WTC11 (cell line): ENCODE results near the gene SLC47A2. TPM values are rescaled to one million over a fixed set of nuclear protein-coding genes. Genes with fewer than 3 reads are reported as not detected.

Experiments
- ATAC-seq: fragments of 200-7000 bp; cut with Tn5 transposase; 2 replicates; pipeline ENCODE4 v1.10.0; 2021; ENCODE audit warnings: mild to moderate bottlenecking, moderate library complexity
- CTCF ChIA-PET: fragments of 300-600 bp; sonication (Branson Sonifier 250); formaldehyde crosslinking; loops from one replicate; lab custom pipeline; 2021; ENCODE audit warnings: antibody characterized with exemption; lab: Charles Lee
- POLR2A ChIA-PET: fragments of 350-600 bp; sonication (Branson Sonifier 250); formaldehyde crosslinking; loops from one replicate; lab custom pipeline; 2021; ENCODE audit warnings: antibody characterized with exemption; lab: Charles Lee
- DNase-seq: peaks from one replicate; pipeline ENCODE4 v3.0.0; 2021; ENCODE audit warnings: low spot score
- H3K27ac Mint-ChIP-seq: 2 replicates; pipeline ENCODE4 v1.8.0; 2021; ENCODE audit warnings: mixed read lengths
- H3K27me3 Mint-ChIP-seq: 2 replicates; pipeline ENCODE4 v1.8.0; 2021; ENCODE audit warnings: low read depth, mild to moderate bottlenecking, moderate library complexity, mixed read lengths
- H3K36me3 Mint-ChIP-seq: 2 replicates; pipeline ENCODE4 v1.8.0; 2021; ENCODE audit warnings: mixed read lengths
- H3K4me1 Mint-ChIP-seq: 2 replicates; pipeline ENCODE4 v1.8.0; 2022; ENCODE audit warnings: mixed read lengths
- H3K4me3 Mint-ChIP-seq: 2 replicates; pipeline ENCODE4 v1.8.0; 2021; ENCODE audit warnings: mild to moderate bottlenecking, moderate library complexity, mixed read lengths
- H3K9me3 Mint-ChIP-seq: 2 replicates; pipeline ENCODE4 v1.8.0; 2021; ENCODE audit warnings: mixed read lengths
- ATF3 ChIP-seq: sonication (generic); formaldehyde crosslinking; conservative IDR thresholded peaks from 2 replicates; pipeline ENCODE4 v1.8.1; 2022; ENCODE audit warnings: mild to moderate bottlenecking, missing genetic modification reagents
- CREB1 ChIP-seq: sonication (generic); formaldehyde crosslinking; IDR thresholded peaks from 2 replicates; pipeline ENCODE4 v1.8.0; 2023; ENCODE audit warnings: mild to moderate bottlenecking, missing genetic modification reagents
- E2F5 ChIP-seq: sonication (generic); formaldehyde crosslinking; IDR thresholded peaks from 2 replicates; pipeline ENCODE4 v1.8.1; 2022; ENCODE audit warnings: mild to moderate bottlenecking, moderate library complexity, missing genetic modification reagents
- ELF4 ChIP-seq: sonication (generic); formaldehyde crosslinking; IDR thresholded peaks from 2 replicates; pipeline ENCODE4 v1.8.1; 2022; ENCODE audit warnings: low read depth, mild to moderate bottlenecking, moderate library complexity, missing genetic modification reagents
- FOXK1 ChIP-seq: sonication (generic); formaldehyde crosslinking; IDR thresholded peaks from 2 replicates; pipeline ENCODE4 v1.8.0; 2022; ENCODE audit warnings: mild to moderate bottlenecking, moderate library complexity, missing genetic modification reagents
- FOXP1 ChIP-seq: sonication (generic); formaldehyde crosslinking; IDR thresholded peaks from 2 replicates; pipeline ENCODE4 v1.8.0; 2022; ENCODE audit warnings: missing genetic modification reagents, mild to moderate bottlenecking, moderate library complexity, borderline replicate concordance
- GABPB1 ChIP-seq: sonication (generic); formaldehyde crosslinking; IDR thresholded peaks from 2 replicates; pipeline ENCODE4 v1.8.1; 2023; ENCODE audit warnings: mild to moderate bottlenecking, missing genetic modification reagents
- HMGA2 ChIP-seq: fragments of 250-450 bp; sonication (Bioruptor Pico); IDR thresholded peaks from 2 replicates; pipeline ENCODE4 v1.4.0; 2021; ENCODE audit warnings: mild to moderate bottlenecking, moderate library complexity
- IRF1 ChIP-seq: sonication (generic); formaldehyde crosslinking; IDR thresholded peaks from 2 replicates; pipeline ENCODE4 v1.8.0; 2023; ENCODE audit warnings: missing genetic modification reagents
- IRF2 ChIP-seq: sonication (generic); formaldehyde crosslinking; IDR thresholded peaks from 2 replicates; pipeline ENCODE4 v1.8.0; 2022; ENCODE audit warnings: low read depth, missing genetic modification reagents, borderline replicate concordance
- JAZF1 ChIP-seq: fragments of 250-450 bp; sonication (Bioruptor Pico); IDR thresholded peaks from 2 replicates; pipeline ENCODE4 v1.9.0; 2021; ENCODE audit warnings: moderate library complexity, mild to moderate bottlenecking, inconsistent platforms
- MYBL2 ChIP-seq: sonication (generic); formaldehyde crosslinking; IDR thresholded peaks from 2 replicates; pipeline ENCODE4 v1.8.1; 2023; ENCODE audit warnings: mild to moderate bottlenecking, moderate library complexity, missing genetic modification reagents
- NFE2L1 ChIP-seq: sonication (generic); formaldehyde crosslinking; IDR thresholded peaks from 2 replicates; pipeline ENCODE4 v1.8.1; 2023; ENCODE audit warnings: missing genetic modification reagents
- NR2C2 ChIP-seq: sonication (generic); formaldehyde crosslinking; IDR thresholded peaks from 2 replicates; pipeline ENCODE4 v1.8.0; 2022; ENCODE audit warnings: mild to moderate bottlenecking, missing genetic modification reagents
- NR3C1 ChIP-seq: sonication (generic); formaldehyde crosslinking; conservative IDR thresholded peaks from 2 replicates; pipeline ENCODE4 v1.8.1; 2023; ENCODE audit warnings: low read depth, mild to moderate bottlenecking, missing genetic modification reagents
- RELA ChIP-seq: sonication (generic); formaldehyde crosslinking; IDR thresholded peaks from 2 replicates; pipeline ENCODE4 v1.8.1; 2022; ENCODE audit warnings: missing genetic modification reagents, mild to moderate bottlenecking, borderline replicate concordance
- RORB ChIP-seq: fragments of 250-450 bp; sonication (Bioruptor Pico); IDR thresholded peaks from 2 replicates; pipeline ENCODE4 v1.9.0; 2021; ENCODE audit warnings: mild to moderate bottlenecking
- SMAD3 ChIP-seq: sonication (generic); formaldehyde crosslinking; IDR thresholded peaks from 2 replicates; pipeline ENCODE4 v1.8.0; 2022; ENCODE audit warnings: missing genetic modification reagents, mild to moderate bottlenecking, borderline replicate concordance
- TCF7 ChIP-seq: sonication (generic); formaldehyde crosslinking; IDR thresholded peaks from 2 replicates; pipeline ENCODE4 v1.8.0; 2022; ENCODE audit warnings: mild to moderate bottlenecking, low read depth, missing genetic modification reagents, moderate library complexity
- TEAD4 ChIP-seq: sonication (generic); formaldehyde crosslinking; IDR thresholded peaks from 2 replicates; pipeline ENCODE4 v1.8.0; 2022; ENCODE audit warnings: mild to moderate bottlenecking, missing genetic modification reagents
- ZNF423 ChIP-seq: fragments of 250-450 bp; sonication (Bioruptor Pico); IDR thresholded peaks from 2 replicates; pipeline ENCODE4 v2.1.2; 2022; ENCODE audit warnings: mild to moderate bottlenecking, moderate library complexity
- ZNF512 ChIP-seq: sonication (generic); formaldehyde crosslinking; IDR thresholded peaks from 2 replicates; pipeline ENCODE4 v1.8.1; 2022; ENCODE audit warnings: missing genetic modification reagents, borderline replicate concordance
- ZNF671 ChIP-seq: fragments of 250-450 bp; sonication (Bioruptor Pico); IDR thresholded peaks from 2 replicates; pipeline ENCODE4 v1.8.0; 2021; ENCODE audit warnings: mild to moderate bottlenecking
- total RNA-seq: library from RNA; stranded (reverse); gene quantifications from 3 replicates; pipeline ENCODE4 v1.2.3, GENCODE V29; 2021
- TF ChIP-seq, protein P1 (sequence below): sonication (generic); formaldehyde crosslinking; IDR thresholded peaks from 2 replicates; pipeline ENCODE4 v1.8.0; 2022; ENCODE audit warnings: mild to moderate bottlenecking, missing genetic modification reagents
- TF ChIP-seq, protein P2 (sequence below): sonication (generic); formaldehyde crosslinking; IDR thresholded peaks from 2 replicates; pipeline ENCODE4 v1.8.1; 2023; ENCODE audit warnings: mild to moderate bottlenecking, missing genetic modification reagents

SLC47A2 gene
- total RNA-seq, 1 experiment from 2014 or later, result not detected

- H3K9me3 Mint-ChIP-seq, result peaks cover 65% of the 10 kb centered on the region
- no peak for DNase-seq
- no peak overlapping the region for H3K4me3 Mint-ChIP-seq
- peaks cover 2% of the 10 kb centered on the region; the same call in 1 of the 2 replicates for H3K4me1 Mint-ChIP-seq
- ATAC-seq, result no peak
- peaks cover 85% of the 10 kb centered on the region for H3K36me3 Mint-ChIP-seq
- ChIA-PET CTCF (no interaction called here), POLR2A (no interaction called here)
- peaks cover 4% of the 10 kb centered on the region; the same call in 1 of the 2 replicates for H3K27me3 Mint-ChIP-seq
- no peak overlapping the region for H3K27ac Mint-ChIP-seq
- TF ChIP-seq CREB1 (CRISPR knock-in tag), result no peak
- no peak for TF ChIP-seq NFE2L1 (CRISPR knock-in tag)
- no peak for TF ChIP-seq SMAD3
- no peak for TF ChIP-seq RELA (CRISPR knock-in tag)
- TF ChIP-seq, protein P1, sequence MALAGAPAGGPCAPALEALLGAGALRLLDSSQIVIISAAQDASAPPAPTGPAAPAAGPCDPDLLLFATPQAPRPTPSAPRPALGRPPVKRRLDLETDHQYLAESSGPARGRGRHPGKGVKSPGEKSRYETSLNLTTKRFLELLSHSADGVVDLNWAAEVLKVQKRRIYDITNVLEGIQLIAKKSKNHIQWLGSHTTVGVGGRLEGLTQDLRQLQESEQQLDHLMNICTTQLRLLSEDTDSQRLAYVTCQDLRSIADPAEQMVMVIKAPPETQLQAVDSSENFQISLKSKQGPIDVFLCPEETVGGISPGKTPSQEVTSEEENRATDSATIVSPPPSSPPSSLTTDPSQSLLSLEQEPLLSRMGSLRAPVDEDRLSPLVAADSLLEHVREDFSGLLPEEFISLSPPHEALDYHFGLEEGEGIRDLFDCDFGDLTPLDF (CRISPR knock-in tag), result no peak
- TF ChIP-seq ZNF512 (CRISPR knock-in tag), result no peak
- TF ChIP-seq FOXK1 (CRISPR knock-in tag), result no peak
- TF ChIP-seq, all 79 proteins: peak for 0
Measured at GRCh38 chr17:19683117-19683516, 33.3 kb downstream of the SLC47A2 start.

- CTCF ChIA-PET, result no interaction called here
- TF ChIP-seq IRF1 (CRISPR knock-in tag) (no peak), IRF2 (CRISPR knock-in tag) (no peak), GABPB1 (CRISPR knock-in tag) (no peak), TEAD4 (CRISPR knock-in tag) (no peak), ZNF423 (no peak), FOXP1 (CRISPR knock-in tag) (no peak), RORB (CRISPR knock-in tag) (no peak), NR3C1 (CRISPR knock-in tag) (no peak), JAZF1 (no peak), MYBL2 (CRISPR knock-in tag) (no peak), ATF3 (CRISPR knock-in tag) (no peak), ZNF671 (CRISPR knock-in tag) (no peak), HMGA2 (CRISPR knock-in tag) (no peak), NR2C2 (CRISPR knock-in tag) (no peak), E2F5 (CRISPR knock-in tag) (no peak), ELF4 (CRISPR knock-in tag) (no peak), TCF7 (CRISPR knock-in tag) (no peak), FOXK1 (CRISPR knock-in tag) (no peak), SMAD3 (no peak)
- TF ChIP-seq, protein P2, sequence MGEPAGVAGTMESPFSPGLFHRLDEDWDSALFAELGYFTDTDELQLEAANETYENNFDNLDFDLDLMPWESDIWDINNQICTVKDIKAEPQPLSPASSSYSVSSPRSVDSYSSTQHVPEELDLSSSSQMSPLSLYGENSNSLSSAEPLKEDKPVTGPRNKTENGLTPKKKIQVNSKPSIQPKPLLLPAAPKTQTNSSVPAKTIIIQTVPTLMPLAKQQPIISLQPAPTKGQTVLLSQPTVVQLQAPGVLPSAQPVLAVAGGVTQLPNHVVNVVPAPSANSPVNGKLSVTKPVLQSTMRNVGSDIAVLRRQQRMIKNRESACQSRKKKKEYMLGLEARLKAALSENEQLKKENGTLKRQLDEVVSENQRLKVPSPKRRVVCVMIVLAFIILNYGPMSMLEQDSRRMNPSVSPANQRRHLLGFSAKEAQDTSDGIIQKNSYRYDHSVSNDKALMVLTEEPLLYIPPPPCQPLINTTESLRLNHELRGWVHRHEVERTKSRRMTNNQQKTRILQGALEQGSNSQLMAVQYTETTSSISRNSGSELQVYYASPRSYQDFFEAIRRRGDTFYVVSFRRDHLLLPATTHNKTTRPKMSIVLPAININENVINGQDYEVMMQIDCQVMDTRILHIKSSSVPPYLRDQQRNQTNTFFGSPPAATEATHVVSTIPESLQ (CRISPR knock-in tag), result no peak
- TF ChIP-seq, all 79 proteins: peak for 0
- Mint-ChIP-seq H3K4me1 (peaks cover 2% of the 10 kb centered on the region; the same call in 1 of the 2 replicates), H3K4me3 (no peak overlapping the region), H3K36me3 (peaks cover 89% of the 10 kb centered on the region), H3K9me3 (peaks cover 70% of the 10 kb centered on the region), H3K27ac (no peak overlapping the region), H3K27me3 (no peaks in the 10 kb centered on the region; the same call in 1 of the 2 replicates)
- ATAC-seq (no peak), DNase-seq (no peak)
- POLR2A ChIA-PET, result no interaction called here
Measured at GRCh38 chr17:19678581-19679453, 37.6 kb downstream of the SLC47A2 start.
